Ascending aorta (tissue), 2 donors: ENCODE measurements around the gene EVC. TPM values are rescaled to one million over a fixed set of nuclear protein-coding genes. Genes with fewer than 3 reads are reported as not detected.

Source experiments
- DNase-seq, 2 donors: peaks; one replicate each; pipeline ENCODE4 v3.0.0-alpha.2; 2019; ENCODE audit warnings: low spot score in 2 of 2
- H3K27ac ChIP-seq, 2 donors: fragments of 200-600 bp; sonication (generic); one replicate each; pipeline ENCODE4 v1.5.1; 2016 to 2017; ENCODE audit warnings: mild to moderate bottlenecking in 1 of 2
- H3K27me3 ChIP-seq: fragments of 200-600 bp; sonication (generic); one replicate; pipeline ENCODE4 v1.5.1; 2017
- H3K36me3 ChIP-seq, 2 donors: fragments of 200-600 bp; sonication (generic); one replicate each; pipeline ENCODE4 v1.5.1; 2016
- H3K4me1 ChIP-seq, 2 donors: fragments of 200-600 bp; sonication (generic); one replicate each; pipeline ENCODE4 v1.5.1; 2016 to 2017; ENCODE audit warnings: mild to moderate bottlenecking in 1 of 2
- H3K4me3 ChIP-seq, 2 donors: fragments of 200-600 bp; sonication (generic); one replicate each; pipeline ENCODE4 v1.5.1; 2016 to 2017; ENCODE audit warnings: mild to moderate bottlenecking in 1 of 2
- H3K9me3 ChIP-seq, 2 donors: fragments of 200-600 bp; sonication (generic); one replicate each; pipeline ENCODE4 v1.5.1; 2016
- CTCF ChIP-seq, 3 experiments: fragments of 200-600 bp in 2 of 3; fragments of 450-650 bp in 1 of 3; sonication (generic) in 2 of 3; IDR thresholded peaks; one replicate each; pipeline ENCODE4 v1.5.1; 2016 to 2019; ENCODE audit warnings: antibody characterized with exemption in 3 of 3, mild to moderate bottlenecking in 1 of 3, moderate library complexity in 1 of 3
- intact Hi-C: fragments of 100-400 bp; cut with DNase I; formaldehyde crosslinking; loops from one replicate; pipeline ENCODE4 v1.15.1; 2023
- total RNA-seq: library from RNA; depleted of rRNA; stranded (reverse); fragments of >200 nt; gene quantifications from one replicate; pipeline ENCODE4 v1.1.0, GENCODE V29; 2016

Gene EVC
- total RNA-seq, 1 donor from 2014 or later, result 39.3 TPM

- intact Hi-C loops, result no loop called here
- Histone ChIP-seq H3K9me3 (no peaks in the 10 kb centered on the region), H3K27me3 (no peaks in the 10 kb centered on the region), H3K4me3 (no peak overlapping the region), H3K27ac (no peak overlapping the region), H3K36me3 (peaks cover 56 to 72% of the 10 kb centered on the region in 2 donors), H3K4me1 (no peaks in the 10 kb centered on the region)
- no peak for TF ChIP-seq CTCF (IDR thresholded peaks at IDR 0.05)
- DNase-seq, result peak in 1 of 2 donors; percentile 56
Observed at GRCh38 chr4:5796976-5797375, 86.0 kb downstream of the EVC start.

- H3K4me3 ChIP-seq, result no peak overlapping the region
- no peaks in the 10 kb centered on the region for H3K4me1 ChIP-seq
- H3K36me3 ChIP-seq, result peaks cover 64 to 69% of the 10 kb centered on the region in 2 donors
- no peak overlapping the region for H3K27ac ChIP-seq
- intact Hi-C loops, result no loop called here
- no peaks in the 10 kb centered on the region for H3K27me3 ChIP-seq
- no peak for TF ChIP-seq CTCF (IDR thresholded peaks at IDR 0.05)
- peak in 1 of 2 donors; percentile 43 for DNase-seq
- no peaks in the 10 kb centered on the region for H3K9me3 ChIP-seq
Observed at GRCh38 chr4:5797866-5798265, 86.9 kb downstream of the EVC start.

- intact Hi-C loops, result no loop called here
- H3K36me3 ChIP-seq, result peaks cover 62 to 72% of the 10 kb centered on the region in 2 donors
- no peaks in the 10 kb centered on the region for H3K9me3 ChIP-seq
- no peaks in the 10 kb centered on the region for H3K4me1 ChIP-seq
- peak in 1 of 2 donors; percentile 45 for DNase-seq
- H3K27ac ChIP-seq, result no peak overlapping the region
- no peak for TF ChIP-seq CTCF (IDR thresholded peaks at IDR 0.05)
- no peak overlapping the region for H3K4me3 ChIP-seq
- no peaks in the 10 kb centered on the region for H3K27me3 ChIP-seq
Observed at GRCh38 chr4:5798462-5798861, 87.5 kb downstream of the EVC start.

- H3K27ac ChIP-seq, result no peak overlapping the region
- intact Hi-C loops, result no loop called here
- no peak overlapping the region for H3K4me3 ChIP-seq
- no peaks in the 10 kb centered on the region for H3K9me3 ChIP-seq
- no peaks in the 10 kb centered on the region for H3K4me1 ChIP-seq
- TF ChIP-seq CTCF (IDR thresholded peaks at IDR 0.05), result no peak
- DNase-seq, result peak in 1 of 2 donors; percentile 43
- no peaks in the 10 kb centered on the region for H3K27me3 ChIP-seq
- peaks cover 62 to 75% of the 10 kb centered on the region in 2 donors for H3K36me3 ChIP-seq
Observed at GRCh38 chr4:5798946-5799345, 87.9 kb downstream of the EVC start.

- no peak overlapping the region for H3K4me3 ChIP-seq
Observed at GRCh38 chr4:5799406-5799805, 88.4 kb downstream of the EVC start.

More at GRCh38 chr4:5799406-5799805, 88.4 kb downstream of the EVC start:
- TF ChIP-seq CTCF (IDR thresholded peaks at IDR 0.05), result no peak
- intact Hi-C loops, result no loop called here
- Histone ChIP-seq H3K9me3 (no peaks in the 10 kb centered on the region), H3K36me3 (peaks cover 65 to 80% of the 10 kb centered on the region in 2 donors), H3K27ac (no peak overlapping the region), H3K4me1 (no peaks in the 10 kb centered on the region), H3K27me3 (no peaks in the 10 kb centered on the region)
- peak in 1 of 2 donors; percentile 41 for DNase-seq
